Activated T-cell treated with anti-CD3 and anti-CD28 coated beads for 1 hour (primary cell): Measurements from ENCODE around the gene SHMT1.
A peak's percentile ranks its signal among the peaks of the same experiment; 100 is the strongest.
"Not testable (repeated sequence)": the region's sequence is repeated elsewhere in the genome, so short reads cannot be mapped to it uniquely, and the experiment has no call there.

Experiments used
- DNase-seq: peaks from one replicate; pipeline ENCODE4 v3.0.0-alpha.2; 2020; ENCODE audit warnings: low read depth

SHMT1 gene

GRCh38 chr17:18324140-18325050 is 39.0 kb downstream of the SHMT1 start:
- DNase-seq: no peak

- no peak for DNase-seq
Measured at GRCh38 chr17:18323507-18324139, 39.7 kb downstream of the SHMT1 start.

DNA sequence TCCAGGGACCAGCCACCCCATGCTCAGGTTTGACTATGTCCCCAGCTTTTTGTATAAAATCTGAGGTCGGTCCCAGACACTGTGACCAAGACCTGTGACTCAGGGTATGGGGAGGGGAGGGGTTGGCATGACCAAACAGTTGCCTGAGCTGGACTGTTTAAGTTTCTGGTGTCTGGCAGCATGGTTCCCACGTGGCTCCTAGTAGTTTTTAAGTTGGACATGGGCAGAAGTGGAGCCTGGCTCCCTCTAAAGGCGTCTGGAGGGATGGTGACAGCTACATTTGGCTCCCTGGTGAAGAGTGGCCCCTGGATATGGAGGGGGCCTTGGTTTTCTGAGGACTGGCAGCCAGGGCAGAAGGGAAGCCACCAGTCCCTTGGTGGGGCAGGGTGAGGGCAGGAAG is 40.3 kb downstream of the SHMT1 start:
- no peak for DNase-seq

DNA sequence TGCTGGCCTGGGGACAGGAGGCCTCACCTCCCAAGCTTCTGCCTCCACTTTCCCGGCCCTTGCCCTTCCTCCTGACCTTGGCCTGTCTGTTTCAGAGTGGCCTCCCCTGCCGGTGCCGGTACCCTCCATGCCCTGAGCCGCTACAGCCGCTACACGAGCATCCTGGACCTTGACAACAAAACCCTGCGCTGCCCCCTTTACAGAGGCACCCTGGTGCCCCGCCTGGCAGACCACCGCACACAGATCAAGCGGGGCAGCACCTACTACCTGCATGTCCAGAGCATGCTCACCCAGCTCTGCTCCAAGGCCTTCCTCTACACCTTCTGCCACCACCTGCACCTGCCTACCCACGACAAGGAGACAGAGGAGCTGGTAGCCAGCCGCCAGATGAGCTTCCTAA is 40.8 kb downstream of the SHMT1 start:
- DNase-seq: no peak

DNA sequence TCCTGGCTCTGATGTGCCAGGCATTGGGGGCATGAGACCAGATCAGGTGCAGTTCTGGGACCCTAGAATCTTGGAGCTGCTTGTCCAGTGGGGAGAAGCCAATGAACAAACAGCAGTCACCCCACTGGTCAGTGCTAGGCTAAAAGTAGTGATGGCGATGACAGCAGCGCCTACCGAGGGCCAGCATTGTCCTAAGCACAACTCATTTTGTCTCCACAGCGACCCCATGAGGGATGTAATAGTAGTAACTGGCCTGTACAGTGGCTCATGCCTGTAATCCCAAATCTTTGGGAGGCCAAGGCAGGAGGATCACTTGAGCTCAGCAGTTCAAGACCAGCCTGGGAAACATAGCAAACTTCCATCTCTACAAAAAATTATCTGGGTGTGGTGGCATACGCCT is 42.0 kb downstream of the SHMT1 start:
- DNase-seq: no peak

DNA sequence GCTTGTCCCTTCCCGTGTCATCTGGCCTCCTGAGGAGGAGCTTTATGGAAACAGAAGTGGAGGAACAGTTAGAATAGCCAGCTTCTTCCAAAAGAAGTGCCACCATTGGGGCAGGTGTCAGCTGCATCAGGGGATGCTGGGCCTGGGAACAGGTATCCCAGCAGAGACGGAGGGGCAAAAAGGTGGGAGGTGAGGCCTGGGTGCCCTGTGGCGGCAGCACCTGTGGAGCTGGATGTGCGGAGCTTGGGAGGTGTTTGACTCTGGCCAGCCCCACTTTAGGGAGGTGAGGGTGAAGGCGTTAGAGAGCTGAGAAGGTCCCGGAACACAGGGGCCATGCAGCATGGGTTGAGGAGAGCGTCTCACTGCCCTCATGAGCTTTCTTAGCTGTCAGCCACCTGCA is 43.0 kb downstream of the SHMT1 start:
- DNase-seq: no peak

- no peak for DNase-seq
Measured at GRCh38 chr17:18319604-18320256, 43.6 kb downstream of the SHMT1 start.

- no peak for DNase-seq
Measured at GRCh38 chr17:18318771-18319450, 44.4 kb downstream of the SHMT1 start.

DNA sequence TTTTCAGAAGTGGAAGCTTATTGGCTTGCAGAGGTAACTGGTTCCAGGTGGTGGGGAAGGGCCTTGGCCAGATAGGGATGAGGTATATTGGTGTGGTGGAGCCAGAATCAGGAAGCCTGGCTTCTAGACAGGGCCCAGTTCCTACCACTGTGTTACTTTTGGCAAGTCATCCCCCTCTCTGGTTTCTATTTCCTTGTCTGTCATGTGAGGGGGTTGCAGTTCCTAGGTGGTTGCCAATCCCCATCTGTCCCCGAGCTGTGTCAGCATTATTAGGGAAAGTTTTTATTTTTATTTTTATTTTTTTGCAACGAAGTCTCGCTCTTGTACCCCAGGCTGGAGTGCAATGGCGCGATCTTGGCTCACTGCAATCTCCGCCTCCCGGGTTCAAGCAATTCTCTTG is 45.2 kb downstream of the SHMT1 start:
- DNase-seq: no peak

GRCh38 chr17:18315961-18316360 is 47.4 kb downstream of the SHMT1 start:
- no peak for DNase-seq

DNA sequence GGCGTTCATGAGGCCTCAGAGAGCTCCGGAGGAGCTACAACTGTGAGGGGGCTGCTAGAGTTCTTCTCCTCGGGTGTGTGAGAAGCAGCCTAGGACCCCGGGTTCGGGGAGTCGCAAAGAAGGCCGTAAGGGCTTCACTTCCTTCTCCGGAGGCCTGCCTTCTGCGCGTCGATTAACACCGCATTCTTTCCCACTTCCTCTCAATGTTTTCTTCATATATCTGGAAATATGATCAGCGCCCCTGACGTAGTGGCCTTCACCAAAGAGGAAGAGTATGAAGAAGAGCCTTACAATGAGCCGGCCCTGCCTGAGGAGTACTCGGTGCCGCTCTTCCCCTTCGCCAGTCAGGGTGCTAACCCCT is 47.8 kb downstream of the SHMT1 start:
- peak; percentile 19 for DNase-seq

DNA sequence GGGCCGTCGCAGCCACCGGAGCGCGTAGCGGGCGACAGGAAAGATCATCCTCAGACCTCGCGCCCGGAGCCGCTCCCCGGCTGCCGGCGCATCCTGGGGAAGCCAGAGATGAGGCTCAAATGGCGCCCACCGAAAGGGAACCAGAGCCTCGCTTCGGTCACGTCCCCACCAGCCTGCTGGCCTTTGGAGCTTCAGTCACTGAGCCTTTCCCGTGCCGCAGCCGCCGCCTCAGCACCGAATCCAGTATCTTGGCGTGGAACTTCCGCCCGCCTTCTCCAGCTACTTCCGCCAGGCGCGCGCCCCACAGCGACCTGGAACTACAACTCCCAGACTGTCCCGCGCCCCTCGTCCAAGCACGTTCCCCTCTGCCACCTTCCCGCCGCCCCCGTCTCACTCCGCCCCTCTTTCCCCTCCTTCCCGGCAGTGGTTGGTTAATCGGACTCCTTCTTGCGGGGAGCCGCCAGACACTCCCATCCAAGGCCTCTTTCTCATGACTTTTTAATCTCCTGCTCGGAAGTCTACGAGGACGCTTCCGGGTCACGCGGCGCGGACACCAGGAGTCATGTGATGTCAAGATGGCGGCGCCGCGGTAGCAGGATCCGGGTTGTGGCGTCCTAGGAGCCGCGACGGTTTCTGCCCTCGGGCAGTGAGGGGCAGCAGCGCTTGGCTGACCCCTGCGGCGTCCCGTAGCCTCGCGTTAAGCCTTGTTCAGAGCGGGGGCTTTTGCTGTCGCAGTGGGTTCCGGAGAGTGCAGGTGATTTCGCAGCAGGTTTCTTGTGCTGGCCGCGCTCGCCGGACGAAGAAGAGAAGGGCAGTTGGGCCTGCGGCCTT is 48.4 kb downstream of the SHMT1 start, which contains the start of the genes SMCR8 and TOP3A:
Gene SMCR8, plus strand, starts transcription at position 563 of the 831 bp plus-strand sequence. CDS start 497 bp downstream, outside the sequence.
Gene TOP3A, minus strand, starts transcription at position 264 of the 831 bp plus-strand sequence. Its CDS starts 216 bp downstream, at position 48.
- peak; percentile 95 for DNase-seq

- no peak for DNase-seq
Measured at GRCh38 chr17:18314059-18314730, 49.2 kb downstream of the SHMT1 start.

GRCh38 chr17:18309202-18309601 is 54.1 kb downstream of the SHMT1 start:
- no peak for DNase-seq

- not testable (repeated sequence) for DNase-seq
Measured at GRCh38 chr17:18303206-18303605, 60.1 kb downstream of the SHMT1 start.

DNA sequence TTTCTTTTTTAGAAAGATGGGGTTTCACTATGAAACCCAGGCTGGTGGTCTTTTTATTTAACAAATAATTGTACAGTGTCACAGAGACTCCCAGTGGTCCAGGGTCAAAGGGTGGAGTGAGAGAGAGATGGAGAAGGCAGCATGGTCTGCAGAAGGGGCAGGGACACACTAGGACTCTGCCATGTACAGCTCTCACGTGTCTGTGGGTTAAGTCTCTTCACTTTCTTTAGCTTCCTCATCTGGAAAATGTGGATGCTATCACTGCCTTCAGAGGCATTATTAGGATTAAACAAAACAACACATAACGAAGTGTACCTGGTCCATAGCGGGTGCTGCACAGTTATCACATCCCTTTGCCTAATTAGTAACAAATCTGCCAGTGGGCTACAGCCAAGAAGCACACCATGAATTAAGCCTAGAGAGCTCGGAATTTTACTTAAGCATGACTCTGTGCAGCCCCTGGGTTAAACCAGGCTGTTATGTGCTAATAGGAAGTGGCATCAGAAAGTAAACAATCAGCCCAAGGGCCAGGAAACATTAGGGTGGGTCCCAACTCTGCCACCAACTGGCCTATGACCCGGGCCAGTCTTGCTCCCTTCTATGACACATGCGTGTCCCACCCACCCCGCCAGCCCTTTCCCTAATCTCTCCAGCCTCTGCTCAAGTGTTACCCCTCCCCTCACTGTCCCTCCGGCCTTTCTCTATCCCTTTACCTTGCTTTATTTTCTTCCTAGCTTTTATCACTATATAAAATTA is 62.4 kb downstream of the SHMT1 start:
- no peak for DNase-seq

DNA sequence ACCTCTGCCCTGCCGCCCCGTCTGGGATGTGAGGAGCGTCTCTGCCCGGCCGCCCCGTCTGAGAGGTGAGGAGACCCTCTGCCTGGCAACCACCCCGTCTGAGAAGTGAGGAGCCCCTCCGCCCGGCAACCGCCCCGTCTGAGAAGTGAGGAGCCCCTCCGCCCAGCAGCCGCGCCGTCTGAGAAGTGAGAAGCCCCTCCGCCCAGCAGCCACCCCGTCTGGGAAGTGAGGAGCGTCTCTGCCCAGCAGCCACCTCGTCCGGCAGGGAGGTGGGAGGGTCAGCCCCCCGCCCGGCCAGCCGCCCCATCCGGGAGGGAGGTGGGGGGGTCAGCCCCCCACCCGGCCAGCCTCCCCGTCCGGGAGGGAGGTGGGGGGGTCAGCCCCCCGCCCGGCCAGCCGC is 65.3 kb downstream of the SHMT1 start:
- DNase-seq: not testable (repeated sequence)

GRCh38 chr17:18291718-18292540 is 71.4 kb downstream of the SHMT1 start:
- no peak for DNase-seq

DNA sequence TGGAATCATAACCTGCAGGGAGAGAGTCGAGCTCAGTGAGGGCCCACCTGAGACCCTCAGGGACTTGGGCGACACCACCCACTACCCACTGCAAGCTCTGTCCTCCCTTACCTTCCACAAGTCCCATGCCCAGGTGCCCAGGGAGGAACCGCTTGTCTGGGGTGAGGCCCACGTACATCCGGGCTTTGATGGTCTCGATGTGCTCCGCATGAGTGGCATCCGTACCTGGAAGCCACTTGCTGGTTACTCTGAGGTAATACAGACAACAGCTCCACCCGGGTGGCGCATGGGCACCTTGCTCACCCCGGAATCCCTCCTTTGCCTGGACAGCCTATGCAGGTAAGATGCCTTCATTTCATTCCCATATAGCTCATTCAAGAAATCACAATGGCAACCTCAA is 78.1 kb downstream of the SHMT1 start:
- DNase-seq: no peak
